Measurements from ENCODE around the gene STXBP1. TPM values are rescaled to one million over a fixed set of nuclear protein-coding genes. Genes with fewer than 3 reads are reported as not detected.

The STXBP1 gene
- total and polyA plus RNA-seq, 2 of the 13 experiments (the other 11 are each of a cell fraction or from before 2014, with no cell fraction given) = 2.9 TPM

- POLR2A ChIA-PET = no interaction called here
- H2AFZ ChIP-seq (ENCODE audit: low read length) = no peak overlapping the region
- no peaks in the 10 kb centered on the region for H3K36me3 ChIP-seq (replicated peaks in 1 of 2; ENCODE audit: control insufficient read depth in 1 of 2, insufficient read depth in 2 of 2, low read length in 2 of 2)
- no peaks in the 10 kb centered on the region for H3K79me2 ChIP-seq (ENCODE audit: insufficient read depth, low read length)
- WGBS (ENCODE audit: low lambda C conversion rate) = 4% methylated on average over 2 of the region's 2 CpGs
- TF ChIP-seq AHR (CRISPR knock-in tag; IDR thresholded peaks at IDR 0.05) = no peak
- TF ChIP-seq ZNF777 (CRISPR knock-in tag; IDR thresholded peaks at IDR 0.05) = no peak
- no peak for TF ChIP-seq RFX1 (IDR thresholded peaks at IDR 0.05)
- TF ChIP-seq KLF13 (CRISPR knock-in tag; IDR thresholded peaks at IDR 0.05) = no peak
- TF ChIP-seq CREB1 (IDR thresholded peaks at IDR 0.05) = no peak
- no peak for TF ChIP-seq CREB1 (CRISPR knock-in tag; IDR thresholded peaks at IDR 0.05)
- no peak for TF ChIP-seq ZNF543 (CRISPR knock-in tag; IDR thresholded peaks at IDR 0.05)
- no peak for TF ChIP-seq SALL2 (CRISPR knock-in tag; IDR thresholded peaks at IDR 0.05)
- no peak for TF ChIP-seq NCOA2 (CRISPR knock-in tag; IDR thresholded peaks at IDR 0.05)
- H3K9me3 ChIP-seq (ENCODE audit: low read length) = no peaks in the 10 kb centered on the region
- BruUV-seq (replicated peaks) = no TSS peak
- ATAC-seq (no peak), FAIRE-seq (no peak), DNase-seq (ENCODE audit: low spot score) (no peak)
- CTCF ChIA-PET (ENCODE audit: low intra/inter-chr PET ratio, low total read pairs) = no interaction called here
- H3K9ac ChIP-seq (ENCODE audit: insufficient read depth, low read depth, low read length) = no peak overlapping the region
- H4K20me1 ChIP-seq (ENCODE audit: insufficient read depth, low read length) = no peaks in the 10 kb centered on the region
- no peak overlapping the region for H3K4me2 ChIP-seq (ENCODE audit: low read depth, low read length)
- intact Hi-C loops (cut with micrococcal nuclease; ENCODE audit: unreplicated experiment) = no loop called here
- no peak overlapping the region for H3K4me3 ChIP-seq (replicated peaks in 1 of 3; ENCODE audit: insufficient read depth in 1 of 3, low read depth in 2 of 3, low read length in 3 of 3)
- H3K27me3 ChIP-seq (ENCODE audit: control insufficient read depth in 1 of 2, insufficient read depth in 2 of 2, low read length in 2 of 2) = no peaks in the 10 kb centered on the region
- in situ Hi-C loops (cut with HindIII; ENCODE audit: extremely low pct_ligation_motif_present, low pct_unique_long_range_greater_than_20kb) = no loop called here
- no peak overlapping the region for H3K27ac ChIP-seq (ENCODE audit: extremely low read length, insufficient read depth, low read length)
- peaks cover 11% of the 10 kb centered on the region for H3K4me1 ChIP-seq (ENCODE audit: insufficient read depth, low read length)
These were observed 15.4 kb downstream of the STXBP1 start for GRCh38 chr9:127627494-127627855.

GRCh38 chr9:127628758-127629467 lies 16.8 kb downstream of the STXBP1 start:
- in situ Hi-C loops (cut with HindIII; ENCODE audit: extremely low pct_ligation_motif_present, low pct_unique_long_range_greater_than_20kb) = no loop called here
- Histone ChIP-seq H3K4me2 (ENCODE audit: low read depth, low read length) (no peak overlapping the region), H4K20me1 (ENCODE audit: insufficient read depth, low read length) (no peaks in the 10 kb centered on the region), H3K27ac (ENCODE audit: extremely low read length, insufficient read depth, low read length) (no peak overlapping the region), H3K4me3 (replicated peaks in 1 of 3; ENCODE audit: insufficient read depth in 1 of 3, low read depth in 2 of 3, low read length in 3 of 3) (no peak overlapping the region), H3K27me3 (ENCODE audit: control insufficient read depth in 1 of 2, insufficient read depth in 2 of 2, low read length in 2 of 2) (no peaks in the 10 kb centered on the region), H3K9ac (ENCODE audit: insufficient read depth, low read depth, low read length) (no peak overlapping the region), H3K4me1 (ENCODE audit: insufficient read depth, low read length) (peaks cover 20% of the 10 kb centered on the region), H3K9me3 (ENCODE audit: low read length) (no peaks in the 10 kb centered on the region), H3K79me2 (ENCODE audit: insufficient read depth, low read length) (no peaks in the 10 kb centered on the region), H3K36me3 (replicated peaks in 1 of 2; ENCODE audit: control insufficient read depth in 1 of 2, insufficient read depth in 2 of 2, low read length in 2 of 2) (no peaks in the 10 kb centered on the region), H2AFZ (ENCODE audit: low read length) (no peak overlapping the region)
- FAIRE-seq = no peak
- no TSS peak for BruUV-seq (replicated peaks)
- 51% methylated on average over 9 of the region's 9 CpGs for WGBS (ENCODE audit: low lambda C conversion rate)
- intact Hi-C loops (cut with micrococcal nuclease; ENCODE audit: unreplicated experiment) = no loop called here
- DNase-seq (ENCODE audit: low spot score) = no peak
- ChIA-PET CTCF (ENCODE audit: low intra/inter-chr PET ratio, low total read pairs) (no interaction called here), POLR2A (no interaction called here)
- 0 out of 3 replicates have a peak, but pooled peaks have one; percentile 28 for ATAC-seq
- TF ChIP-seq, protein P1, sequence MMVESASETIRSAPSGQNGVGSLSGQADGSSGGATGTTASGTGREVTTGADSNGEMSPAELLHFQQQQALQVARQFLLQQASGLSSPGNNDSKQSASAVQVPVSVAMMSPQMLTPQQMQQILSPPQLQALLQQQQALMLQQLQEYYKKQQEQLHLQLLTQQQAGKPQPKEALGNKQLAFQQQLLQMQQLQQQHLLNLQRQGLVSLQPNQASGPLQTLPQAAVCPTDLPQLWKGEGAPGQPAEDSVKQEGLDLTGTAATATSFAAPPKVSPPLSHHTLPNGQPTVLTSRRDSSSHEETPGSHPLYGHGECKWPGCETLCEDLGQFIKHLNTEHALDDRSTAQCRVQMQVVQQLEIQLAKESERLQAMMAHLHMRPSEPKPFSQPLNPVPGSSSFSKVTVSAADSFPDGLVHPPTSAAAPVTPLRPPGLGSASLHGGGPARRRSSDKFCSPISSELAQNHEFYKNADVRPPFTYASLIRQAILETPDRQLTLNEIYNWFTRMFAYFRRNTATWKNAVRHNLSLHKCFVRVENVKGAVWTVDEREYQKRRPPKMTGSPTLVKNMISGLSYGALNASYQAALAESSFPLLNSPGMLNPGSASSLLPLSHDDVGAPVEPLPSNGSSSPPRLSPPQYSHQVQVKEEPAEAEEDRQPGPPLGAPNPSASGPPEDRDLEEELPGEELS (CRISPR knock-in tag; IDR thresholded peaks at IDR 0.05) = no peak
- TF ChIP-seq HOXD1 (CRISPR knock-in tag; IDR thresholded peaks at IDR 0.05) (no peak), TBP (CRISPR knock-in tag; IDR thresholded peaks at IDR 0.05) (no peak), ZNF501 (CRISPR knock-in tag; IDR thresholded peaks at IDR 0.05) (no peak), IKZF1 (IDR thresholded peaks at IDR 0.05) (no peak), RFX3 (CRISPR knock-in tag; IDR thresholded peaks at IDR 0.05) (no peak)
- TF ChIP-seq, protein P2, sequence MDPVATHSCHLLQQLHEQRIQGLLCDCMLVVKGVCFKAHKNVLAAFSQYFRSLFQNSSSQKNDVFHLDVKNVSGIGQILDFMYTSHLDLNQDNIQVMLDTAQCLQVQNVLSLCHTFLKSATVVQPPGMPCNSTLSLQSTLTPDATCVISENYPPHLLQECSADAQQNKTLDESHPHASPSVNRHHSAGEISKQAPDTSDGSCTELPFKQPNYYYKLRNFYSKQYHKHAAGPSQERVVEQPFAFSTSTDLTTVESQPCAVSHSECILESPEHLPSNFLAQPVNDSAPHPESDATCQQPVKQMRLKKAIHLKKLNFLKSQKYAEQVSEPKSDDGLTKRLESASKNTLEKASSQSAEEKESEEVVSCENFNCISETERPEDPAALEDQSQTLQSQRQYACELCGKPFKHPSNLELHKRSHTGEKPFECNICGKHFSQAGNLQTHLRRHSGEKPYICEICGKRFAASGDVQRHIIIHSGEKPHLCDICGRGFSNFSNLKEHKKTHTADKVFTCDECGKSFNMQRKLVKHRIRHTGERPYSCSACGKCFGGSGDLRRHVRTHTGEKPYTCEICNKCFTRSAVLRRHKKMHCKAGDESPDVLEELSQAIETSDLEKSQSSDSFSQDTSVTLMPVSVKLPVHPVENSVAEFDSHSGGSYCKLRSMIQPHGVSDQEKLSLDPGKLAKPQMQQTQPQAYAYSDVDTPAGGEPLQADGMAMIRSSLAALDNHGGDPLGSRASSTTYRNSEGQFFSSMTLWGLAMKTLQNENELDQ (CRISPR knock-in tag; IDR thresholded peaks at IDR 0.05; ENCODE audit: borderline replicate concordance) = no peak

Measured in HepG2 (cell line).